Brain microvascular endothelial cell (primary cell): ENCODE results near the gene TTC39B.
A peak's percentile ranks its signal among the peaks of the same experiment; 100 is the strongest.

ENCODE experiments used
- DNase-seq: peaks from one replicate; pipeline ENCODE4 v3.0.0-alpha.2; 2020
- H3K27ac ChIP-seq: fragments of 250-450 bp; sonication (Bioruptor Pico); 2 replicates; pipeline ENCODE4 v1.5.1; 2020; ENCODE audit warnings: mild to moderate bottlenecking, moderate library complexity
- H3K27me3 ChIP-seq: fragments of 250-450 bp; sonication (Bioruptor Pico); replicated peaks from 2 replicates; pipeline ENCODE4 v1.5.1; 2020; ENCODE audit warnings: mild to moderate bottlenecking
- H3K36me3 ChIP-seq: fragments of 250-450 bp; sonication (Bioruptor Pico); replicated peaks from 2 replicates; pipeline ENCODE4 v1.5.1; 2020; ENCODE audit warnings: mild to moderate bottlenecking
- H3K4me3 ChIP-seq: 2 replicates; pipeline ENCODE4 v1.5.1; 2011; ENCODE audit warnings: low read depth, mild to moderate bottlenecking, control low read depth, low read length, moderate library complexity
- in situ Hi-C: cut with HindIII; loops from 2 replicates; pipeline ENCODE4 v1.10.0; 2017; ENCODE audit warnings: low sequenced_read_pairs, low pct_ligation_motif_present
- TF ChIP-seq, protein P1 (sequence below): IDR thresholded peaks from 2 replicates; pipeline ENCODE4 v1.5.1; 2011; ENCODE audit warnings: low read depth, mild to moderate bottlenecking, moderate library complexity, low read length, control low read depth, inconsistent platforms; ENCODE audit errors: missing control alignments

Gene TTC39B

DNA sequence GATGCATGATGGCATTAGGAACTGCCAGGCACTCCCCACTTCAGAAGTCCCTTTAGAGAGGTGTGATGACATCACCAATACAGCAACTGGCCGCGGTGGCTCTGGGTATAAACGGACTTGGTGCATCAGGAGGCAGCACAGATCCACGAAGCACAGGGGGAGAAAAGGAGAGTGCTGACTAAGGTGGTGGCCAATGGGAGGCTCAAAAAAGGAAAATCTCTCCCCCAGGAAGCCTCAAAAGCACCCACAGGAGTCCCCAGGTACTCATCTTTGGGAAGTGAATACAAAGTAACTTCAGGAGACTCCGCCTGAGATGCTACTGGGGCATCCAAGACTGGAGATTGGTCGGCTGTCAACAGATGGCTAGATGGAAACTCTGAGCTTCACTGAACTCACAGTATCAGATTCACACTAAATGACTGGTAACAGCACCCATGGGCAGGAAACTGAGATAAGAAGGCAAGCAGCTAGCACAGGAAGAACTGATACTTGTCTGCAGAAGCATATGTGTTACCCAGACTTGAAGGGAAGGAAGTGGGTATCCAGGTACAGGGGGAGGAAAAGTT is 7.6 kb downstream of the TTC39B start:
- TF ChIP-seq, protein P1, sequence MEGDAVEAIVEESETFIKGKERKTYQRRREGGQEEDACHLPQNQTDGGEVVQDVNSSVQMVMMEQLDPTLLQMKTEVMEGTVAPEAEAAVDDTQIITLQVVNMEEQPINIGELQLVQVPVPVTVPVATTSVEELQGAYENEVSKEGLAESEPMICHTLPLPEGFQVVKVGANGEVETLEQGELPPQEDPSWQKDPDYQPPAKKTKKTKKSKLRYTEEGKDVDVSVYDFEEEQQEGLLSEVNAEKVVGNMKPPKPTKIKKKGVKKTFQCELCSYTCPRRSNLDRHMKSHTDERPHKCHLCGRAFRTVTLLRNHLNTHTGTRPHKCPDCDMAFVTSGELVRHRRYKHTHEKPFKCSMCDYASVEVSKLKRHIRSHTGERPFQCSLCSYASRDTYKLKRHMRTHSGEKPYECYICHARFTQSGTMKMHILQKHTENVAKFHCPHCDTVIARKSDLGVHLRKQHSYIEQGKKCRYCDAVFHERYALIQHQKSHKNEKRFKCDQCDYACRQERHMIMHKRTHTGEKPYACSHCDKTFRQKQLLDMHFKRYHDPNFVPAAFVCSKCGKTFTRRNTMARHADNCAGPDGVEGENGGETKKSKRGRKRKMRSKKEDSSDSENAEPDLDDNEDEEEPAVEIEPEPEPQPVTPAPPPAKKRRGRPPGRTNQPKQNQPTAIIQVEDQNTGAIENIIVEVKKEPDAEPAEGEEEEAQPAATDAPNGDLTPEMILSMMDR = no peak
- no peaks in the 10 kb centered on the region for H3K27me3 ChIP-seq
- no peak overlapping the region for H3K4me3 ChIP-seq
- in situ Hi-C loops = no loop called here
- no peaks in the 10 kb centered on the region for H3K36me3 ChIP-seq
- no peak for DNase-seq
- no peak overlapping the region for H3K27ac ChIP-seq

DNA sequence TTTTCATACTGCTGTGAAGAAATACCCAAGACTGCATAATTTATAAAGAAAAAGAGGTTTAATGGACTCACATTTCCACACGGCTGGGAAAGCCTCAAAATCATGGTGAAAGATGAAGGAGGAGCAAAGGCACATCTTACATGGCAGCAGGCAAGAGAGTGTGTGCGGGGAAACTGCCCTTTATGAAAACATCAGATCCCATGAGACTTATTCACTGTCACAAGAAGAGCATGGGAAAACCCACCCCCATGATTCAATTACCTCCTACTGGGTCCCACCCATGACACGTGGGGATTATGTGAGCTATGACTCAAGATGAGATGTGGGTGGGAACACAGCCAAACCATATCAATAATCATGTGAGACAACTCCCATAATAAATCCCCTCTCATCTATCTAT is 8.7 kb downstream of the TTC39B start:
- H3K4me3 ChIP-seq = no peak overlapping the region
- no peaks in the 10 kb centered on the region for H3K27me3 ChIP-seq
- no peak overlapping the region for H3K27ac ChIP-seq
- in situ Hi-C loops = no loop called here
- no peaks in the 10 kb centered on the region for H3K36me3 ChIP-seq
- TF ChIP-seq, protein P1 = no peak
- DNase-seq = no peak

DNA sequence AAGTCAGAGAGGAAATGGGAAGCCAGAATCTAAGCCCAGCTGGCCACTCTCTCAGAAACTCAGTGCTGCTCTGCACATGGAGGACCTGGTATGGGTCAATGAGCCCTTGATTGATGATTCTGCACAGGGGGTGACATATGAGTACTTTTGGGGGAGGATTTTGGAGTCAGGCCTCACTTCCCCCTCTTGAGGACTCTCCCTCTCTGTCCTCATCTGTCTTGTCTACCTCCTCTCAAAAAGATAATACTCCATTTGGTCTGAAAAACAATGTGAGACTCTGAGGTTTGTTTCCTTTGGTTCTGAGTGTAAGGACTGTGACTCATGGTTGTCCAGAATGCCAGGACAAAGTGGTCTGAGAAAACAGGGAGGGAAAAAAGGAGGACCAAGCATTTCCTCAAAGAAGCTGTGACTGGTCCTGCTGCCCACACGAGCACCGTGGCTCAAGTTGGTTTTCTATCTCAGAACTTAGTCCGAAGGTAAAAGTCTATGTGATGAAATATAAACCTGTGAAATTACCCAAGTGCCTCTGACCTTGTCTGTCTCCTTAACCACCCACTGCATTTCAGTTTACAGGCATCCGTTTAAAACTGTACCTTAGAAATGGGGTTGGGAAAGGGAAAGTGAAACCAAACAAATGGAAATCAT is 11.1 kb downstream of the TTC39B start:
- TF ChIP-seq, protein P1 = no peak
- DNase-seq = peak; percentile 74

DNA sequence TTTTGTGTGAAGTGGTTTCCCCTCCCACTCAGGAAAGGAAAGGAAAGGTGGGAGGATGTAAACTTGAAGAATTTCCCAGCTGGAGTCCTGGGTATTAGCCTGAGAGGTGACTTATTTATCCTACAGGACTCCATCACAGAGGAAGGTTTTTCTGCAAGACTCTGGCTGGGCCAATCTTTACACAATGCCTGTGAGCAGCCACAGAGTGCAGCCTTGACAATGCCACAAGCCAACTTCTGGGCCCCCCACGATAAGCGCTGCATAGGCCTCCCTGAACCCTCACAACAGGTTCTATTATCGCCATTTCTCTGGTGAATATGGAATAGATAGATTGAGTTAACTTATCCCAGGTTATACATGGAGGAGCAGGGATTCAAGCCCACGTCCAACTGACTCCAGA is 12.4 kb downstream of the TTC39B start:
- TF ChIP-seq, protein P1 = no peak
- Histone ChIP-seq H3K4me3 (no peak overlapping the region), H3K27ac (no peak overlapping the region)

More for the DNA sequence above, 11.1 kb downstream of the TTC39B start:
- in situ Hi-C loops = no loop called here
- Histone ChIP-seq H3K4me3 (peak overlapping the region; percentile 59), H3K27ac (peak overlapping the region; percentile 75), H3K36me3 (no peaks in the 10 kb centered on the region), H3K27me3 (no peaks in the 10 kb centered on the region)

DNA sequence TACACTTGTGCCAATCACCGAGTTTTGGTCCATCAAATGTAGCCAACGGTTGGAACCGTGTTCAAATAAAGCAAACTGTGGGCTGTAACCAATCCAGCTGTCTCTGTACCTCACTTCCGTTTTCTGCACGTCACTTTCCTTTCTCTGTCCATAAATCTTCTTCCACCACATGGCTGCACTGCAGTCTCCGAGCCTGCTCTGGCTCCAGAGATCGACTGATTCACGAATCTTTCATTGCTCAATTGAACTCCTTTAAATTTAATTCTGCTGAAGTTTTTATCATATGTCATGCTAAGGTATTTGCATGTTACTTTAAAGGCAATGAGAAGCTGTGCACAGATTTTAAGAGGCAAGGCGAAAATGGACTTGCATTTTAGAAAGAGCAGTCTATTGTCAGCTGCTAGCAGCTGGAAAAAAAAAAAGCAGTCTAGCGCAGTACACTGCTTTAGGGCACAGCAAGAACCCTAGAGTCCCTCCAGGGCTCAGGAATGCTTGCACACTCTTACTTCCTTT is 13.2 kb downstream of the TTC39B start:
- no peak overlapping the region for H3K27ac ChIP-seq
- in situ Hi-C loops = no loop called here

More for the DNA sequence above, 12.4 kb downstream of the TTC39B start:
- in situ Hi-C loops = no loop called here
- Histone ChIP-seq H3K27me3 (no peaks in the 10 kb centered on the region), H3K36me3 (no peaks in the 10 kb centered on the region)
- DNase-seq = no peak

More for the DNA sequence above, 13.2 kb downstream of the TTC39B start:
- no peaks in the 10 kb centered on the region for H3K27me3 ChIP-seq
- TF ChIP-seq, protein P1 = no peak
- H3K36me3 ChIP-seq = no peaks in the 10 kb centered on the region
- DNase-seq = no peak
- no peak overlapping the region for H3K4me3 ChIP-seq
